ENCODE results near the gene CD151.

- TF ChIP-seq POLR2AphosphoS5 (IDR thresholded peaks at IDR 0.05; ENCODE audit: borderline replicate concordance, low read depth, low read length) (no peak), EZH2 (IDR thresholded peaks at IDR 0.05) (no peak), FOXP2 (optimal IDR thresholded peaks at IDR 0.05; ENCODE audit: control extremely low read depth, extremely low read length, insufficient read depth) (no peak)
Measured at GRCh38 chr11:882596-882995, 49.8 kb downstream of the CD151 start.

Measured in SK-N-MC (cell line).